Muscle layer of colon (tissue), 2 donors: ENCODE data around the gene PSTPIP2.
"Not testable (repeated sequence)": the region's sequence is repeated elsewhere in the genome, so short reads cannot be mapped to it uniquely, and the experiment has no call there.

ENCODE experiments used
- H3K27ac ChIP-seq: one replicate; pipeline ENCODE4 v1.7.0; 2013; ENCODE audit warnings: low read depth, mild to moderate bottlenecking, low read length, moderate library complexity
- H3K27me3 ChIP-seq, 2 donors: one replicate each; pipeline ENCODE4 v1.7.0; 2013; ENCODE audit warnings: low read length in 2 of 2, mild to moderate bottlenecking in 2 of 2; ENCODE audit not compliant: insufficient read depth in 2 of 2, control insufficient read depth in 1 of 2
- H3K36me3 ChIP-seq: one replicate; pipeline ENCODE4 v1.7.0; 2013; ENCODE audit warnings: mild to moderate bottlenecking, low read length; ENCODE audit not compliant: insufficient read depth
- H3K4me1 ChIP-seq: one replicate; pipeline ENCODE4 v1.7.0; 2013; ENCODE audit warnings: mild to moderate bottlenecking, low read length; ENCODE audit not compliant: insufficient read depth
- H3K4me3 ChIP-seq, 2 donors: one replicate each; pipeline ENCODE4 v1.7.0; 2013; ENCODE audit warnings: low read length in 2 of 2, low read depth in 1 of 2, mild to moderate bottlenecking in 1 of 2, moderate library complexity in 1 of 2
- H3K9ac ChIP-seq: one replicate; pipeline ENCODE4 v1.7.0; 2013; ENCODE audit warnings: low read length
- H3K9me3 ChIP-seq: one replicate; pipeline ENCODE4 v1.7.0; 2013; ENCODE audit warnings: mild to moderate bottlenecking, low read length
- donor health status: abdominal sarcoma.
- donor health status: Adenocarcinoma of cecum.

The PSTPIP2 gene

DNA sequence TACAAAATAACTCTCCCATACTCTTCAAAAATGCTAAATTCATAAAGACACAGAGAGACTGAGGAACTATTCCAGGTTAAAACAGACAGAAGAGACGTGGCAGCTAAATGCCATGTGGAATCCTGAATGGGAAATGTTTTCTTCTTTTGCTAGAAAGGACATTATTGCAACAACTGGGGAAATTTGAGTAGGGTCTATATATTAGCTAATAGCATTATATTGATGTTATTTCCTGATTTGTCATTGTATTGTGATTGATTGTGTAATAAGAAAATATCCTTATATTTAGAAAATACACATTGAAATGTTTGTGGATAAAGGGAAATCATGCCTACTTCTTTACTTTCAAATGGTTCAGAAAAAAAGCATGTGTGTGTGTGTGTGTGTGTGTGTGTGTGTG lies 23.4 kb downstream of the PSTPIP2 start:
- no peaks in the 10 kb centered on the region for H3K4me1 ChIP-seq
- no peaks in the 10 kb centered on the region for H3K9me3 ChIP-seq
- no peaks in the 10 kb centered on the region for H3K36me3 ChIP-seq
- no peak overlapping the region for H3K27ac ChIP-seq
- no peak overlapping the region for H3K9ac ChIP-seq
- H3K27me3 ChIP-seq = no peaks in the 10 kb centered on the region
- H3K4me3 ChIP-seq = no peak overlapping the region

DNA sequence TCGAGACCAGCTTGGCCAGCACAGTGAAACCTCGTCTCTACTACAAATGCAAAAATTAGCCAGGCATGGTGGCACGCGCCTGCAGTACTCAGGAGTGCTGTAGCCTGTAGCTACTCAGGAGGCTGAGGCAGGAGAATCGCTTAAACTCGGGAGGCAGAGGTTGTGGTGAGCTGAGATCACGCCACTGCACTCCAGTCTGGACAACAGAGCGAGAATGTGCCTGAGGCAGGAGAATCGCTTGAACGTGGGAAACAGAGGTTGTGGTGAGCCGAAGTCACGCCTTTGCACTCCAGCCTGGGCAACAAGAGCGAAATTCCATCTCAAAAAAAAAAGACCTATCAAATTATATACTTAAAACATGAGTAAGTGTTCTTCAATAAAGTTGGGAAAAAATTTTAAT lies 24.7 kb downstream of the PSTPIP2 start:
- H3K27ac ChIP-seq, H3K9me3 ChIP-seq, H3K4me1 ChIP-seq, H3K9ac ChIP-seq, H3K27me3 ChIP-seq, H3K36me3 ChIP-seq, H3K4me3 ChIP-seq: not testable (repeated sequence)

DNA sequence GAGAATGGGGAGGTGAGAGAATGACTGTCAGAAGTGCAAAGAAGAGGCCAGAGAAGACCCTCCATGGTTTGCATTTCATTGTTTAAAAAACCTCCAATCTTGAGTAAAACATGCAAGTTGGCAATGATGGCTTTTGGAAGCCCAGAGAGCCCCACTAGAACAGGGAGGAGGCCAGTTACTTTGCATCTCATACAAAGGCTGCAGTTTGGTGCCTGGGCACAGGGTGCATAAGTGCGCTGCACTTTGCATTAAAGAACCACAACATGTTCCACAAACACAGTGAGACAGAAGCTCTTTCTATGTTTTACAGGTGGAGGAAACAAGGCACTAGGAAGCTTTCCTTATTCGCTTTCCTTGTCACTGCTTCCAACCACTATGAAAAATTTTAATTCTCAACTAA lies 25.4 kb downstream of the PSTPIP2 start:
- Histone ChIP-seq H3K27me3 (no peaks in the 10 kb centered on the region), H3K27ac (no peak overlapping the region), H3K9ac (no peak overlapping the region), H3K4me3 (no peak overlapping the region), H3K9me3 (no peaks in the 10 kb centered on the region), H3K4me1 (no peaks in the 10 kb centered on the region), H3K36me3 (no peaks in the 10 kb centered on the region)

DNA sequence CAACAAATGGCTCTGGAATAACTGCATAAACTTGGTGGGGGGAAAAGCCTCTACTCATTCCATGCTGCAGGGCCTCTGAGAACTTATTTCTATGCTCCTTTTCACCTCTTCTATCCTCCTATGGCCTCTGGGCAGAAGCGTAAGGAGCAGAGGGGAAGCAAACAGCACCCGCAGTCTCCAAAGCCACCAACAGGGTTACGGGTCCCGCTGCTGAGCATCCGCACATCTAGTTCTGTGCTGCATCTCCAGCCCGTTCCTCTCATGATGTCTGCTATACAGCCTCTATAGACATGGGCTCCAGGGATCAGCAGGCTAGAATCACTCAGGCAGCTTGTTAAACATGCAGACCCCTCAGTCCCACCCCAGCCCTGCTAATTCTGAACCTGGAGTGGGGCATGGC lies 25.9 kb downstream of the PSTPIP2 start:
- Histone ChIP-seq H3K36me3 (no peaks in the 10 kb centered on the region), H3K27me3 (no peaks in the 10 kb centered on the region), H3K27ac (no peak overlapping the region), H3K4me1 (no peaks in the 10 kb centered on the region), H3K9ac (no peak overlapping the region), H3K9me3 (no peaks in the 10 kb centered on the region), H3K4me3 (no peak overlapping the region)

DNA sequence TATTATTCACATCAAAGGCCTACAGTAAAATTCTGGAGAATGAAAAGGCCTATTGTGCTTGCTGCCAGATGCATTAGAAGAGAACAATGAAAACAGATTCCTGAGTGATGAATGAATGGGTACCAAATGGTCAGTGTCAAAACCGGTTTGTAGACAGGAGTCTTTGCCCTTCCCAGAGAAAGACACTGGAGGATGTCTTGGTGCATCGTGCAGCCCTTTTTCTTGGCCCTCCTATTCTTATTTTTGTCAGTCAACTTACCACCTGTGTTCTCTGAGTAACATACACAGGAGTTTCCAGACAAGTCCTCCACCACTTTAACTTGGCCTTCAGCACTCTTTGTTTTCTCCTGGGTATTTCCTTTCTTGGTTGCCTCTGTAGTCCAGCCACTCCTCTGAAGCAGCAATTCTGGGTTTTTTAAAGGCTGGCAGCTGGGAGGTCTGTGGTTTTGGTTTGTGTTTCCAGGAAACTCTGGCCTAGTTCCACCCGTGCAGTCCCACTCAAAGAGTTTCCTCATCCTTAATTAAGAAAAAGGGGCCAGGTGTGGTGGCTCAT lies 29.4 kb downstream of the PSTPIP2 start:
- H3K4me1 ChIP-seq = no peaks in the 10 kb centered on the region
- H3K36me3 ChIP-seq = no peaks in the 10 kb centered on the region
- H3K27me3 ChIP-seq = no peaks in the 10 kb centered on the region
- no peak overlapping the region for H3K4me3 ChIP-seq
- no peaks in the 10 kb centered on the region for H3K9me3 ChIP-seq
- H3K9ac ChIP-seq = no peak overlapping the region
- H3K27ac ChIP-seq = no peak overlapping the region

DNA sequence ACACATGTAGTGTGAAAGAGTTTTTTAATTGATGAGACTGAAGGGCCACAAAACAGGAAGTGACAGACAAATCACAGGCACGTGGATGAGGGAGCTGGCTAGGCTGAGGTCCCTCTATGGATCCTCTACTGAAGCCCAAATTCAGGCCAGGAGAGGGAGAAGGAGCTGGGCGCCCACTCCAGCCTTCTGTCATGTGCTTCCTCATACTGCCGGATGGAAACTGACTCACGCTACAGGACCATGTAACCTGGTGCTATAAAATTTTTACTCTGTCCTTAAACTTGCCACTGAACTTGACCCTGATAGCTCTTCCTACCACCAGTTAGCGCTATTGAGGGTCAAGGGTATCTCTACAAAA lies 31.3 kb downstream of the PSTPIP2 start:
- no peak overlapping the region for H3K27ac ChIP-seq
- no peaks in the 10 kb centered on the region for H3K4me1 ChIP-seq
- no peaks in the 10 kb centered on the region for H3K9me3 ChIP-seq
- no peaks in the 10 kb centered on the region for H3K36me3 ChIP-seq
- no peak overlapping the region for H3K9ac ChIP-seq
- H3K27me3 ChIP-seq = no peaks in the 10 kb centered on the region
- H3K4me3 ChIP-seq = no peak overlapping the region

DNA sequence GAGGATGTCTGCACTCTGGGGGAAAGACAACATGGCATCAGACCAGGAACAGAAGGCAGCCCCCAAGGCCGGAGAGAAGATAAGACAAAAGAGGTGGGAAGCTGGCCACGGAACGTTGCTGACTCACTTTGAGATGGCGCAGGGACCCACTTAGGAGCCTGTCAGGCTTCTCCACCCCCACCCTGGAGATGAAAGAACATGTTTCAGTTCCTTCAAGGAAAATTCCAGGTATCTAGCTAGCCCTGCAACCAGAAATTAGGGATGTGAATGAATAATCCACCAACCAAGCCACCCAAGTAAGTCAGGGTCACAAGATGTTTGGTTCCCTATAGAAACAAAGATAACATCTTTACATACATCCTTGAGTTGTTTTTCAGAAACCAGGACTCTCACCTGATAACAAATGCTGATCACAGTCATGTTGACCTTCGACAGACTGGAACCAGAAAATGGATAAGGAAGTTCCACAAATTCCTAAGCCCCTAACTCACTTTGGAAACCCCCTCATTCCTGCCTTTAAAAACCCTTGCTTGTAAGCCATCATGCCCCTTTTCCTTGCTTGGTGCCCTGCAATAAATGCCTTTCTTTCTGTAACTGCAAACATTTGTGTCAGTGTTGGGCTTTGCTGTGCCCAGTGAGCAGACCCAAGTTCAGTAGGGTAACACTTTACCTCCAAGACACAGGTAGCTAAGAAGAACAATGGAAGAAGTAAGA lies 31.9 kb downstream of the PSTPIP2 start:
- no peaks in the 10 kb centered on the region for H3K4me1 ChIP-seq
- H3K4me3 ChIP-seq = no peak overlapping the region
- no peak overlapping the region for H3K9ac ChIP-seq
- H3K27ac ChIP-seq = no peak overlapping the region
- H3K36me3 ChIP-seq = no peaks in the 10 kb centered on the region
- H3K27me3 ChIP-seq = no peaks in the 10 kb centered on the region
- no peaks in the 10 kb centered on the region for H3K9me3 ChIP-seq

DNA sequence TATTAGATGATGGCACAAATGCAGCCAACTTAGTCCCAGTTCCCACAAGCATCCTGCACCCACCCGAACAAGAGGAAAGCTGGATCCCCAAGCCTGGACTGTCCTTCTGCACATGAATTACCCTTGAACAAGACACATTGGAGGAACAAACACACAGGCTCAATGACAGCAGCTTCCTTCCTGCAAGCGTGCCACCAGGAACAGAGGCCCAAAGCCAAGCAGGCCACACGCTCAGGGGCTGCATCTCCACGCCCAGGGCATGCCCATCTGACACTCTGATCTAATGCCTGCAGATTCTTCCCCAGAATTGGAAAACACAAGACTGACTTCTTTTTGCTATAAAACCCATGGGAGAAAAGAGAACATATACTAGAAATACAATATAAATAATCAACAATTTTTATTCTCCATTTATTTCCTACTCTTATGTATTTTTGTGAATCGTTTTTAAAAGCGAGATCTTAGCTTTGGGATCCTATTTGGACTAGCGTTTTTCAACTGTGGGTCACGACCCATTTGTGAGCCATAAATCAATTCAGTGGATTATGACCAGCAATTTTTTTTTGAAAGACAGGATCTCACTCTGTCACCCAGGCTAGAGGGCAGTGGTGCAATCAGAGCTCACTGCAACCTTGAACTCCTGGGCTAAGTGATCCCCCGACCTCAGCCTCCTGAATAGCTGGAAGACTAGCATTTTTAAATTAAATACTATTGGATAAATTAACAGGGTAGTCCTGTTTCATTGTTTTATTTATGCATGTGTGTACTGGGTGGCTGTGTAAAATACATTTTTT lies 34.4 kb downstream of the PSTPIP2 start:
- H3K4me1 ChIP-seq = no peaks in the 10 kb centered on the region
- no peak overlapping the region for H3K4me3 ChIP-seq
- H3K27ac ChIP-seq = no peak overlapping the region
- no peaks in the 10 kb centered on the region for H3K9me3 ChIP-seq
- H3K27me3 ChIP-seq = no peaks in the 10 kb centered on the region
- H3K9ac ChIP-seq = no peak overlapping the region
- H3K36me3 ChIP-seq = no peaks in the 10 kb centered on the region

DNA sequence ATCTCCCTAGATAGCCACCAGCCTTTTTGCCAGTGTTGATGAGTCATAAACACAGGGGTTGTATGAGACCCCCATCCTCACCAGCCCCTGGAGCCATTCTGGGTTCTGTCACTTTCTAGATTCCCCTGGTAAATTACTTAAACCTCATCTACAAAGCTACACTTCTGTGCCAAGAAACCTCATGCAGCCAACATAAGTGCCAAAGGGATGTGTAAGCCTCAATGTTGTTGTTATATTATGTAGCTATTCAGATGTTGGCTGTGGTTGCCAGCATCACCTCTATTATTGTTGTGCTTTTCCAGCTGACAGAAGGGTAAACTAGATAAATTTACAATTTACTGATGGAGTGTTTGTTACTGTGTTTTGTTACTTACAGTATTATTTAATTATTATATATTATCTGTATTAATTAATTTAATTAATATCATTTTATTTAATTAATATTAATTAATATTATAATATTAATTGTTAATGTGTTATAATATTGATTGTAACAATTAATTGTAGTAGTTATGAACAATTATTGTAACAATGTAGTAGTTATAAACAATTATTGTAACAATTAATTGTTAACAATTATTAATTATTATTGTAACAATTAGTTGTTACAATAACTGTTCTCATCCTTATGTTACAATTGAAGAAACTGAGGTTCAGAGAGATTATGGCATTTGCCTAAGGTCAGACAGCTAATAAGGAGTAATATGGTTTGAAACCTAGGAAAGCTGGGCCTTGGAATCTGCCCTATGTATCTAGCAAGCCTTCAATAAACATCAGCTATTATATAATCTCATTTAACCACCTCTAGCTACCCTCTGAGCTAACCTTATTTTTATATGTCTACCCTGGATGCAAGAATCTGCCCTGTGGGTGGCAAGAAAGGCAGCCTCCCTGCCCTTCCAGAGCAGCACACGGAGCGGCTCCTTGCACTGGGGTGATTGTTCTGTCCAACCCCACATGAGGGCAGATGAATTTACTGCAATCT lies 36.1 kb downstream of the PSTPIP2 start:
- Histone ChIP-seq H3K27me3 (no peaks in the 10 kb centered on the region), H3K27ac (no peak overlapping the region), H3K9me3 (no peaks in the 10 kb centered on the region), H3K36me3 (no peaks in the 10 kb centered on the region), H3K4me3 (no peak overlapping the region), H3K4me1 (no peaks in the 10 kb centered on the region), H3K9ac (no peak overlapping the region)

DNA sequence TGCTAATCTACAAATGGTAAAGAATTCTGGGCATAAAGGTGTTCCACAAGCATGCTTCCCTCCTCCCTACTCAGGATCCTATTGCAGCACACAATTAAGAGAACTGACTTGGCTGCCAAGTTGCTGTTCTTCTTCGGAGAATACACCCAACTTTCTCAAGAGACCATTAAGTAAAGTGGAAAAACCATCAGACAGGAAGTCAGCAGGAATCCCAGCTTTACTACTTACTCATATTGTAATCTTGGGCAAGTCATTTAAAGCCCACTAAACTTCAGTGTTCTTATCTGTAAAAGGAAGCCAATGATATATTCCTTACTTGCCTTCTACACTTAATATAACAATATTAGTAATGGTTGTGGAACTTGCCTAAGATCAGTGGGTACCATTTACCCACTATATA lies 37.8 kb downstream of the PSTPIP2 start:
- no peaks in the 10 kb centered on the region for H3K27me3 ChIP-seq
- no peaks in the 10 kb centered on the region for H3K9me3 ChIP-seq
- no peak overlapping the region for H3K9ac ChIP-seq
- H3K27ac ChIP-seq = no peak overlapping the region
- no peaks in the 10 kb centered on the region for H3K36me3 ChIP-seq
- H3K4me3 ChIP-seq = no peak overlapping the region
- no peaks in the 10 kb centered on the region for H3K4me1 ChIP-seq

DNA sequence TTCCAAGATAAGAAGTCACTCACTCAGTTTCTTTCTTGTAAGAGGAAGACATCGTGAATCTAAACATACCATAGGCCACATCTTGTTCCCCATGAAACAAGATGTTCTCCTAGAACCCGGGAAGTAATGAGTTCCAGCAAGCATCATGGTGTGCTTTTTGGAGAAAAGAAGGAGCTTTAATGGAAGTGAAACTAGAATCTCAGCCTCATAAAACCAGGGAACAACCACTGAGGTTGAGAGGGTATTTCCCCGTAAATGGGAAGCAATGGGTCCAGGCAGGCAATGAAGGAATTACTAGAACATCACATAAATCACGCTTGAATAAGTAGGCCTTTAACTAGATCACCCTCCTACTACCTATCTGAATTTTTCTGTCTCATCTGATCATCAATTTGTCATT lies 40.3 kb downstream of the PSTPIP2 start:
- Histone ChIP-seq H3K9ac (no peak overlapping the region), H3K9me3 (no peaks in the 10 kb centered on the region), H3K36me3 (no peaks in the 10 kb centered on the region), H3K27me3 (no peaks in the 10 kb centered on the region), H3K4me1 (no peaks in the 10 kb centered on the region), H3K4me3 (no peak overlapping the region), H3K27ac (no peak overlapping the region)
